Effector memory CD4-positive, alpha-beta T cell (primary cell): ENCODE data around the gene JPH2.

Experiments used
- DNase-seq, 3 donors: peaks; one replicate each; pipeline ENCODE4 v3.0.0-alpha.2; 2020
- H3K27ac ChIP-seq: 2 replicates; pipeline ENCODE4 v1.7.0; 2013; ENCODE audit warnings: mild to moderate bottlenecking, low read length, moderate library complexity; ENCODE audit not compliant: insufficient read depth, poor library complexity, severe bottlenecking
- H3K27me3 ChIP-seq: replicated peaks from 2 replicates; pipeline ENCODE4 v1.7.0; 2013; ENCODE audit warnings: mild to moderate bottlenecking, low read length; ENCODE audit not compliant: insufficient read depth, control insufficient read depth, poor library complexity, severe bottlenecking
- H3K36me3 ChIP-seq: 2 replicates; pipeline ENCODE4 v1.7.0; 2013; ENCODE audit warnings: mild to moderate bottlenecking, low read length, moderate library complexity; ENCODE audit not compliant: control insufficient read depth, insufficient read depth
- H3K4me1 ChIP-seq: 2 replicates; pipeline ENCODE4 v1.7.0; 2013; ENCODE audit warnings: low read length, mild to moderate bottlenecking; ENCODE audit not compliant: control insufficient read depth, insufficient read depth, poor library complexity, severe bottlenecking
- H3K4me3 ChIP-seq: 2 replicates; pipeline ENCODE4 v1.7.0; 2013; ENCODE audit warnings: low read length, low read depth, mild to moderate bottlenecking; ENCODE audit not compliant: insufficient read depth, poor library complexity, severe bottlenecking
- H3K9me3 ChIP-seq: 2 replicates; pipeline ENCODE4 v1.7.0; 2013; ENCODE audit warnings: mild to moderate bottlenecking, low read length, moderate library complexity; ENCODE audit not compliant: control insufficient read depth

Gene JPH2

DNA sequence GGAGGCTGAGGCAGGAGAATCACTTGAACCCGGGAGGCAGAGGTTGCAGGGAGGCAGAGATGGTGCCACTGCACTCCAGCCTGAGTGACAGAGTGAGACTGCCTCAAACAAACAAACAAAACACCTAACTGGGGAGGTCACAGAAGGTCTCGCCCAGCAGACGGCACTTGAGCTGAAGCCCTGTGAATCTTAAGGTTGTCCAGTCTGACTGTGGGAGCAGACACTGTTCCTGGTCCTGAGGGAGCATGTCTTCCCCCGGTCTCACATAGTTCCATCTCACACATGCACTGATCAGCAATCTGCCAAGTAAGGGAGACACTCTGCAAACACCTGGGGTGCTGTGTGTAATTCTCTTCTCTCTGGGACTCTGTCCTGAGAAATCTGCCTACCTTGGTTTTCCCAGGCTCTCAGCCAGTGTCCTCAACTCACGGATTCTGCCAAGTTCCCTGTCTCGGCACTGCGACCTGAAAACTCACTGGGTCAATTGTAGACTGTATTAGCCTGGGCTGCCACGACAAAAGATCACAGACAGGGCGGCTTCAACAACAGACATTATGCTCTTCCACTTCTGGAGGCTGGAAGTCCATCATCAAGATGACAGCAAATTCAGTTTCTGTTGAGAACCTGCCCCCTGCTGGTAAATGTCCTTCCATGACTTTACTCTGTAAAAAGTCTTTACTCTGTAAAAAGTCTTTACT lies 94.3 kb downstream of the JPH2 start:
- Histone ChIP-seq H3K4me1 (no peaks in the 10 kb centered on the region), H3K4me3 (no peak overlapping the region), H3K27ac (no peak overlapping the region), H3K36me3 (no peaks in the 10 kb centered on the region), H3K9me3 (no peaks in the 10 kb centered on the region), H3K27me3 (no peaks in the 10 kb centered on the region)
- DNase-seq: no peak

DNA sequence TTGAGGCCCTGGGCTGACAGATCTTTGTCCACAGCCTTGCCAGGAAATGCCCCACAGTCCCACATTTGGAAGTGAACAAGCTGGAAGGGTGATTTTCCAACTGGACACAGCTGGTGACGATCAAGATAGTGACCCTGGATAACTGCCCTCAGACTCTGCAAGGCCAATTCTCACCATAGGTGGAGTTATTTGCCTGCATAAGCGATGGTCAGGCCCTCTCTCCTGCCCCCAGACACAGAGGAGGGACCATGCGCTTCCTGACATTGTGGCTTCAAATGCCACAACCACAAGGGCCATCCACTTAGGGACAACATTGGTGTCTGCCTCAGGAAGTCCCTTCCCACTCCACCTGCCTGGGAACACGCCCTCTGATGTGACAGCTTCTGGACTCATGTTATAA lies 96.0 kb downstream of the JPH2 start:
- Histone ChIP-seq H3K36me3 (no peaks in the 10 kb centered on the region), H3K4me3 (no peak overlapping the region), H3K9me3 (no peaks in the 10 kb centered on the region), H3K4me1 (no peaks in the 10 kb centered on the region), H3K27ac (no peak overlapping the region), H3K27me3 (no peaks in the 10 kb centered on the region)
- no peak for DNase-seq

DNA sequence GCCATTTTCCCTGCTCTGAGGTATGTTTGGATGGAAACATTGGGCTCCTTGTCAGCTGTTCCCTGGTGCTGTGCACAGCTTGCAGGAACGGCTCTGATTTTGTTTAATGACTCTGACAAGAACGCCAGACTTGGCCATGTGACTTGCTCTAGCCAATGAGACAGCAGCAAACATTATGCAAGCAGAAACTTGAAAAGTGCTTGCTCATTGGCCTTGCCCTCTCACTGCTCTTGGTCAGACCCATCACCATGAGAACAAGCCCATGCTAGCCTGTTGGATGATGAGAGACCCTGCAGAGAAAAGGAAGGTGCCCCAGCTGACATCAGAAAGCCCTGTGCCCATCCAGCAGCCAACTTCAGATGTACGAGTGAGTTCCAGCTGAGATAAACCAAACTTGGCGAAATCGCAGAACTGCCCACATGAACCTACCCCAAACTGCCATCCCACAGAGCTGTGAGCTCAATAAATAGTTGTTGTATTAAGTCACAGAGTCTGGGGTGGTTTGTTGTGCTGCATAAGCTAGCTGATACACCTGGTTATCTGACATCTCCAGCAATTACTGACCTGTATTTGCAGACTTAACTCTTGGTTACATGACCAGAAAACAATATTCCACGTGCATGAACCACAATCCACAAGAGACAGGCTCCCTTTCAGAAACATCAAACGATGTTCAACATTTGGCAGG lies 96.9 kb downstream of the JPH2 start:
- no peak for DNase-seq
- Histone ChIP-seq H3K9me3 (no peaks in the 10 kb centered on the region), H3K36me3 (no peaks in the 10 kb centered on the region), H3K27ac (no peak overlapping the region), H3K4me1 (no peaks in the 10 kb centered on the region), H3K27me3 (no peaks in the 10 kb centered on the region), H3K4me3 (no peak overlapping the region)

DNA sequence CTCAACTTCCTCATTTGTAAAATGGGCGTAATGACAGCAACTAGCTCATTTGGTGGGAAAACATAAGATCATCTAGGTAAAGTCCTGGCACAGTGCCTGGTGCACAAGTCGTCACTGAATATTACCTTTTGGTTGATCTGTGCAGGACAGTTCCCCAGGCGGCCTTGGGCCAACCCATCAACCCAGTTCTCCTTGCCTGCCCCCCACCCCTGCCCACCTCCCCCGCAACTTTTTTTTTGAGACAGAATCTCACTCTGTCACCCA lies 99.2 kb downstream of the JPH2 start:
- DNase-seq: no peak
- no peaks in the 10 kb centered on the region for H3K4me1 ChIP-seq
- no peaks in the 10 kb centered on the region for H3K36me3 ChIP-seq
- no peaks in the 10 kb centered on the region for H3K9me3 ChIP-seq
- H3K27ac ChIP-seq: no peak overlapping the region
- no peak overlapping the region for H3K4me3 ChIP-seq
- H3K27me3 ChIP-seq: no peaks in the 10 kb centered on the region

DNA sequence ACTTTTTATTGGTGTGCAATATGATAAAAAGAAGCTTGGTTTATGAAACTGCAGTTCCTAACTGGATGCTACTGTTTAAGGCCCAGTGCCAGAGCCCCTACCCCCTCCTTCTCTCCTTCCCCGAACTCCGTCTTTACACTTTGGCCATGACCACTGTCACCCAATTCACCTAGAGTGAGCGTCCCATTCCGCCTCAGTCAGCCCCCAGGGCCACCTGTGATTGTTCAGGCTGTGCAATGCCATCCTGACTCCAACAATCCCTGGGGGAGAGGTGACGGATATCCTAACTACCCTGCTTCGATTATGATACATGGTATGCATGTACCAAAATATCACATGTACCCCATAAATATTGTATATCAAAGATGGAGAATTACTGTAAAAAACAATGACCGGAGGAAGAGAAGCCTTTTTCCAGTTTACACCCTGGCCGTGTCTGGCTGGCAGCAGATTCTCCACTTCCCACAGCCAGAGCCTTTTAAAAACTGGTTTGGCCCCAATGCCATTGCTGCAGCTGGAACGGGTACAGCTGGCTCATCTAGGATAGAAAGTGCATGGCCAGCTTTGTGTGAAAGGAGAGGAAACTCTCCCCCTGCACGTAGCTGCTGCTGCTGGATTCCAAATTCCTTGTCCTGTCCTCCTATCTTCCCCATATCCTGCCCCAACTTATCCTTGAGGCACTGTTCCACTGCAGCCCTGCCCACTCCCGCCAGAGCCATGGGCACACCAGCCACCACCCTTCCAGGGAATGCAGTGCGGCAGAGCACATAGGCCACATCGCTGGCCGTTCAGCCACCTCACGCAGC lies 99.7 kb downstream of the JPH2 start:
- Histone ChIP-seq H3K4me1 (no peaks in the 10 kb centered on the region), H3K27me3 (no peaks in the 10 kb centered on the region), H3K27ac (no peak overlapping the region), H3K9me3 (no peaks in the 10 kb centered on the region), H3K4me3 (no peak overlapping the region), H3K36me3 (no peaks in the 10 kb centered on the region)
- no peak for DNase-seq

DNA sequence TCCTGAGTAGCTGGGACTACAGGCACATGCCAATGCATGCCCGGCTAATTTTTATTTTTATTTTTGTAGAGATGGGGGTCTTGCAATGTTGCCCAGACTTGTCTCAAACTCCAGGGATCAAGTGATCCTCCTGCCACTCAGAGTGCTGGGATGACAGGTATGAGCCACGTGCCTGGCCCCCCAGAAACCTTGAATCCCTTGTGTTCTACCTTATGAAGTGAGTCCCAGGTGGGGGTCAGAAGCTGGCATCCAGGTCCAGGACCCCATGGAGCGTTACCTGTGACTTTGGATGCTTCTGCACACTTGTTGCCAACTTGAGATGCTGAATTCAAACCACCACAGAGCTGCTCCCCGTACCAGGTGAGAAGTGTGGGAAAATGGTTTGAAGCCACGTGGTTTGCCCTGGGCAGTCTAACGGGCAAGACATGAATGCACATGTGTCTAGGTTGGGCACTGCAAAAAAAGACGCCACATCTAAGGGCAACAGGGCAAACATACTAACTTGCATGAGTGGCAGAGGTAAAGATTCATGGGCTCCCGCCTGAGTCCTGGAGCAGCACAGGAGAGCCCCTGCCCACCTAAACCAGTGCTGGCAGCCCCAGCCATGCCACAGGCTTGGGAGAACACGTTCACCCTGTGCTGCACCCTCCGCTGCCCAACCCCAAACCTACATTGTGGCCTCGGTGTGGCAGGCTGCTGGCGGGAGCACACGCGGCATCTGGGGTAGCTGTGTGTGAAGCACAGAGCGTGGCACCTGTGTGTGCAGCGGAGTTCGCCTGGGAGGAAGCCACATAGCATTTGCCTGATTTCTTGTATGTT lies 101.2 kb downstream of the JPH2 start:
- Histone ChIP-seq H3K27me3 (no peaks in the 10 kb centered on the region), H3K36me3 (no peaks in the 10 kb centered on the region), H3K4me3 (no peak overlapping the region), H3K27ac (no peak overlapping the region), H3K4me1 (no peaks in the 10 kb centered on the region), H3K9me3 (no peaks in the 10 kb centered on the region)
- DNase-seq: no peak

DNA sequence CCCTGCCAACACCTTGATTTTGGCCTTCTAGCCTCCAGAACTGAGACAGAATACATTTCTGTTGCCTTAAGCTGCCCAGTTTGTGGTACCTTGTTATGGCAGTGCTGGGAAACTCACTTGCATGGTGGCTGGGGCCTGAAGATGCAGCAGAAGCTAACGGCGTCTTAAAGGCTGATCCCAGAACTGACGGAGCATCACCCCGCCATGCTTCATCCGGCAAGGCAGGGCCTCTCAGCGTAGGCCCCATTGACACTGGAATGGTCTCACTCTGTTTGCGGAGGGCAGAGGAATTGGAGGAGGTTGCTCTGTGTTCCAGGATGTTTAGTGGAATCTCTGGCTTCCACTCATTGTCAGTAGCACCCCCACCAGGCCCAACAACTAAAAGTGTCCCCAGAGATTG lies 102.1 kb downstream of the JPH2 start:
- Histone ChIP-seq H3K9me3 (no peaks in the 10 kb centered on the region), H3K27me3 (no peaks in the 10 kb centered on the region), H3K4me1 (no peaks in the 10 kb centered on the region), H3K4me3 (no peak overlapping the region), H3K27ac (no peak overlapping the region), H3K36me3 (no peaks in the 10 kb centered on the region)
- no peak for DNase-seq

DNA sequence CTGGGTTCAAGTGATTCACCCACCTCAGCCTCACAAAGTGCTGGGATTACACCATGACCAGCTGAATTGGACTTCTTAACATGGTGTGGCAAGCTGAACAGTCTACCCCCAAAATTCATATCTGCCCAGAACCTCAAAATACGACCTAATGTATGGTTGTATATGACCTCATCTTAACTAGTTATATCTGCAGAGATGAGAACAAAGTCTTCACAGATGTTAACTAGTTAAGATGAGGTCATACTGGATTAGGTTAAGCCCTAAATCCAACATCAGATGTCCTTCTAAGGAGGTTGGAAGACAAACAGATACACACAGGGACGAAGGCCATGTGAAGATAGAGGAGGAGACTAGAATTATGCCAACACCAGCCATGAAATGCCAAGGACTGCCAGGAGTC lies 102.5 kb downstream of the JPH2 start:
- no peaks in the 10 kb centered on the region for H3K9me3 ChIP-seq
- no peak overlapping the region for H3K4me3 ChIP-seq
- H3K27ac ChIP-seq: no peak overlapping the region
- H3K4me1 ChIP-seq: no peaks in the 10 kb centered on the region
- DNase-seq: no peak
- no peaks in the 10 kb centered on the region for H3K27me3 ChIP-seq
- H3K36me3 ChIP-seq: no peaks in the 10 kb centered on the region

DNA sequence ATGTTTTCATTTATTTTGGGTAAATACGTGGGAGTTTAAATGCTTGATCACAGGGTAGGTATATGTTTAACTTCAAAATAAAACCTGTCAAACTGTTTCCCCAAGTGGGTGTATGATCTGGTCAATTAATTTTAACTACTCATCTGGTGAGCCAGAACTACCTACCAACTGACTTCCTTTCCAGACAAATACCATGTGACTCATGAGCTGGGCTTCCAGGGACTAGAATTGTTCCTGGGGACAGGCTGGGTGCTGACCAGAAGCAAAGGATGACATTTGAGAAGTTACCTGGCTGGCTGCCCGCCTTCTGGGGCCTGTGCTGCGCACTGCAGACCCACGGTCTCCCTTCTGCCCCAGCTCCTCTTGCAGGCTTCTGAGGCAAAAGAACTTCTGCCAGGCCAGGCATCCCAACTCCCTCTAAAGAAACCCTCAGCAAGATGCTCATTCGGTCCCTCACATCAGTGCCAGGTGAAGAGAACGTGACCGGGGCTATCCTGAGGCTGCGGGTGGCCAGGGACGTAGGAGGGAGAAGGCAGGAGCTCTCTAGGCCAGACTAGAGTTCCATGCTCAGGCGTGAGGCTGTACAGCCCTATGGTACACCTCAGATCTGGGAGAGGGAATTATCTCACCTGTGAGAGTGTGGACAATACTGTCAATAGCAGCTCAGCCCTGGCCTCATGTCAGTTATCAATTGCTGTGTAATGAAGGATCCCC lies 103.6 kb downstream of the JPH2 start:
- Histone ChIP-seq H3K4me1 (no peaks in the 10 kb centered on the region), H3K4me3 (no peak overlapping the region), H3K36me3 (no peaks in the 10 kb centered on the region), H3K9me3 (no peaks in the 10 kb centered on the region), H3K27me3 (no peaks in the 10 kb centered on the region), H3K27ac (no peak overlapping the region)
- no peak for DNase-seq
